ENCODE measurements around the gene AR.

DNA sequence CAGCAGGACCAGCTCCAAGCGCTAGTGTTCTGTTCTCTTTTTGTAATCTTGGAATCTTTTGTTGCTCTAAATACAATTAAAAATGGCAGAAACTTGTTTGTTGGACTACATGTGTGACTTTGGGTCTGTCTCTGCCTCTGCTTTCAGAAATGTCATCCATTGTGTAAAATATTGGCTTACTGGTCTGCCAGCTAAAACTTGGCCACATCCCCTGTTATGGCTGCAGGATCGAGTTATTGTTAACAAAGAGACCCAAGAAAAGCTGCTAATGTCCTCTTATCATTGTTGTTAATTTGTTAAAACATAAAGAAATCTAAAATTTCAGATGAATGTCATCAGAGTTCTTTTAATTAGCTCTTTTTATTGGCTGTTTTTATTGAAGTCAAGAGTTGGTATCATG lies 186.5 kb downstream of the AR start:
- TF ChIP-seq ZNF451 (CRISPR knock-in tag; IDR thresholded peaks at IDR 0.05) (no peak), ZNF274 (CRISPR knock-in tag; IDR thresholded peaks at IDR 0.05) (no peak), SMC3 (IDR thresholded peaks at IDR 0.05; ENCODE audit: low read length) (no peak), CHD2 (IDR thresholded peaks at IDR 0.05; ENCODE audit: low read depth, low read length) (no peak), ZNF556 (CRISPR knock-in tag; IDR thresholded peaks at IDR 0.05; ENCODE audit: borderline replicate concordance) (no peak), MTF2 (CRISPR knock-in tag; IDR thresholded peaks at IDR 0.05; ENCODE audit: borderline replicate concordance) (no peak), ZNF121 (CRISPR knock-in tag; IDR thresholded peaks at IDR 0.05) (no peak), POLR2AphosphoS5 (IDR thresholded peaks at IDR 0.05; ENCODE audit: low read depth, low read length) (no peak)
- TF ChIP-seq, protein P1, sequence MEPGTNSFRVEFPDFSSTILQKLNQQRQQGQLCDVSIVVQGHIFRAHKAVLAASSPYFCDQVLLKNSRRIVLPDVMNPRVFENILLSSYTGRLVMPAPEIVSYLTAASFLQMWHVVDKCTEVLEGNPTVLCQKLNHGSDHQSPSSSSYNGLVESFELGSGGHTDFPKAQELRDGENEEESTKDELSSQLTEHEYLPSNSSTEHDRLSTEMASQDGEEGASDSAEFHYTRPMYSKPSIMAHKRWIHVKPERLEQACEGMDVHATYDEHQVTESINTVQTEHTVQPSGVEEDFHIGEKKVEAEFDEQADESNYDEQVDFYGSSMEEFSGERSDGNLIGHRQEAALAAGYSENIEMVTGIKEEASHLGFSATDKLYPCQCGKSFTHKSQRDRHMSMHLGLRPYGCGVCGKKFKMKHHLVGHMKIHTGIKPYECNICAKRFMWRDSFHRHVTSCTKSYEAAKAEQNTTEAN (CRISPR knock-in tag; conservative IDR thresholded peaks at IDR 0.05): no peak
- TF ChIP-seq, protein P2, sequence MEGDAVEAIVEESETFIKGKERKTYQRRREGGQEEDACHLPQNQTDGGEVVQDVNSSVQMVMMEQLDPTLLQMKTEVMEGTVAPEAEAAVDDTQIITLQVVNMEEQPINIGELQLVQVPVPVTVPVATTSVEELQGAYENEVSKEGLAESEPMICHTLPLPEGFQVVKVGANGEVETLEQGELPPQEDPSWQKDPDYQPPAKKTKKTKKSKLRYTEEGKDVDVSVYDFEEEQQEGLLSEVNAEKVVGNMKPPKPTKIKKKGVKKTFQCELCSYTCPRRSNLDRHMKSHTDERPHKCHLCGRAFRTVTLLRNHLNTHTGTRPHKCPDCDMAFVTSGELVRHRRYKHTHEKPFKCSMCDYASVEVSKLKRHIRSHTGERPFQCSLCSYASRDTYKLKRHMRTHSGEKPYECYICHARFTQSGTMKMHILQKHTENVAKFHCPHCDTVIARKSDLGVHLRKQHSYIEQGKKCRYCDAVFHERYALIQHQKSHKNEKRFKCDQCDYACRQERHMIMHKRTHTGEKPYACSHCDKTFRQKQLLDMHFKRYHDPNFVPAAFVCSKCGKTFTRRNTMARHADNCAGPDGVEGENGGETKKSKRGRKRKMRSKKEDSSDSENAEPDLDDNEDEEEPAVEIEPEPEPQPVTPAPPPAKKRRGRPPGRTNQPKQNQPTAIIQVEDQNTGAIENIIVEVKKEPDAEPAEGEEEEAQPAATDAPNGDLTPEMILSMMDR (CRISPR knock-in tag; IDR thresholded peaks at IDR 0.05): no peak
- TF ChIP-seq, protein P3, sequence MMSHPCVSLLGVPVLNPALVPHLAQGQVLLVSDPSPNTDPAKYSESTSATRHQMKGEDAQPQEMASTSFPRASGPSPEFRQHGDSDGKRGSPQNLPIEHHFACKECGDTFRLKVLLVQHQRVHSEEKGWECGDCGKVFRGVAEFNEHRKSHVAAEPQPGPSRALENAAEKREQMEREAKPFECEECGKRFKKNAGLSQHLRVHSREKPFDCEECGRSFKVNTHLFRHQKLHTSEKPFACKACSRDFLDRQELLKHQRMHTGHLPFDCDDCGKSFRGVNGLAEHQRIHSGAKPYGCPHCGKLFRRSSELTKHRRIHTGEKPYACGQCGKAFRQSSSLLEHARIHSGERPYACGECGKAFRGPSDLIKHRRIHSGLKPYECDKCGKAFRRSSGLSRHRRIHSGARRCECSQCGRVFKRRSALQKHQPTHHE (CRISPR knock-in tag; IDR thresholded peaks at IDR 0.05; ENCODE audit: borderline replicate concordance): no peak
